GM23338 (cell line): ENCODE data around the gene MRPS21. TPM values are rescaled to one million over a fixed set of nuclear protein-coding genes. Genes with fewer than 3 reads are reported as not detected.

Experiments
- ATAC-seq: fragments of 200-7000 bp; cut with Tn5 transposase; 3 replicates; pipeline ENCODE4 v1.9.1; 2020
- DNase-seq: peaks from one replicate; pipeline ENCODE4 v3.0.0-alpha.2; 2015; ENCODE audit warnings: low spot score
- H2AFZ ChIP-seq: fragments of 200-600 bp; sonication (generic); 2 replicates; pipeline ENCODE4 v1.8.0; 2016; ENCODE audit warnings: antibody characterized with exemption, mild to moderate bottlenecking, moderate library complexity
- H3F3A ChIP-seq: fragments of 200-600 bp; sonication (generic); replicated peaks from 2 replicates; pipeline ENCODE4 v1.8.0; 2017; ENCODE audit warnings: antibody characterized with exemption, mixed run types, low read depth
- H3K27ac ChIP-seq: fragments of 200-600 bp; sonication (generic); 2 replicates; pipeline ENCODE4 v1.6.1; 2016; ENCODE audit warnings: low read depth
- H3K27me3 ChIP-seq: fragments of 200-600 bp; sonication (generic); 2 replicates; pipeline ENCODE4 v1.8.0; 2016; ENCODE audit warnings: mild to moderate bottlenecking, mixed run types, moderate library complexity; ENCODE audit not compliant: insufficient read depth
- H3K36me3 ChIP-seq: fragments of 200-600 bp; sonication (generic); 2 replicates; pipeline ENCODE4 v1.8.0; 2016; ENCODE audit warnings: mild to moderate bottlenecking; ENCODE audit not compliant: insufficient read depth
- H3K4me1 ChIP-seq: fragments of 200-600 bp; sonication (generic); 2 replicates; pipeline ENCODE4 v1.8.0; 2016; ENCODE audit warnings: mild to moderate bottlenecking, moderate library complexity; ENCODE audit not compliant: insufficient read depth
- H3K4me2 ChIP-seq: fragments of 200-600 bp; sonication (generic); 2 replicates; pipeline ENCODE4 v1.7.1; 2017; ENCODE audit warnings: mixed run types
- H3K4me3 ChIP-seq: fragments of 200-600 bp; sonication (generic); 2 replicates; pipeline ENCODE4 v1.6.1; 2016; ENCODE audit warnings: mixed run types
- H3K79me2 ChIP-seq: fragments of 200-600 bp; sonication (generic); replicated peaks from 2 replicates; pipeline ENCODE4 v1.8.0; 2017; ENCODE audit warnings: mild to moderate bottlenecking; ENCODE audit not compliant: insufficient read depth
- H3K9me2 ChIP-seq: fragments of 200-600 bp; sonication (generic); 2 replicates; pipeline ENCODE4 v1.8.0; 2017; ENCODE audit not compliant: insufficient read depth
- H4K20me1 ChIP-seq: fragments of 200-600 bp; sonication (generic); replicated peaks from 2 replicates; pipeline ENCODE4 v1.8.0; 2017; ENCODE audit warnings: mild to moderate bottlenecking; ENCODE audit not compliant: insufficient read depth
- H3K27ac Mint-ChIP-seq: 2 replicates; pipeline ENCODE4 v1.8.0; 2020; ENCODE audit warnings: inconsistent platforms, mild to moderate bottlenecking, moderate library complexity, mixed read lengths
- H3K27me3 Mint-ChIP-seq: 3 replicates; pipeline ENCODE4 v1.8.0; 2022; ENCODE audit warnings: low read depth, mild to moderate bottlenecking, moderate library complexity, mixed read lengths, inconsistent platforms; ENCODE audit not compliant: insufficient read depth, poor library complexity
- H3K36me3 Mint-ChIP-seq: 3 replicates; pipeline ENCODE4 v1.8.0; 2021; ENCODE audit warnings: low read depth, mild to moderate bottlenecking, inconsistent platforms, moderate library complexity, mixed read lengths
- H3K4me1 Mint-ChIP-seq: 3 replicates; pipeline ENCODE4 v1.8.0; 2020; ENCODE audit warnings: mild to moderate bottlenecking, inconsistent platforms, mixed read lengths
- H3K4me3 Mint-ChIP-seq: 3 replicates; pipeline ENCODE4 v1.8.0; 2021; ENCODE audit warnings: moderate library complexity, mild to moderate bottlenecking, inconsistent platforms, mixed read lengths
- H3K9me3 Mint-ChIP-seq: 3 replicates; pipeline ENCODE4 v1.8.0; 2020; ENCODE audit warnings: moderate library complexity, mild to moderate bottlenecking, inconsistent platforms, mixed read lengths
- ETS1 ChIP-seq: IDR thresholded peaks from 2 replicates; pipeline ENCODE4 v1.6.1; 2016; ENCODE audit warnings: antibody characterized with exemption
- EZH2 ChIP-seq: fragments of 200-600 bp; sonication (generic); IDR thresholded peaks from one replicate; pipeline ENCODE4 v1.8.0; 2017; ENCODE audit warnings: antibody characterized with exemption, mild to moderate bottlenecking, low read depth; ENCODE audit not compliant: unreplicated experiment
- EZH2phosphoT487 ChIP-seq: fragments of 200-600 bp; sonication (generic); IDR thresholded peaks from one replicate; pipeline ENCODE4 v1.8.1; 2018; ENCODE audit warnings: antibody characterized with exemption; ENCODE audit not compliant: unreplicated experiment
- POLR2AphosphoS5 ChIP-seq: IDR thresholded peaks from 2 replicates; pipeline ENCODE4 v1.6.1; 2016; ENCODE audit warnings: antibody characterized with exemption, low read depth
- REST ChIP-seq: IDR thresholded peaks from one replicate; pipeline ENCODE4 v1.6.1; 2018; ENCODE audit warnings: antibody characterized with exemption; ENCODE audit not compliant: unreplicated experiment
- STAT1 ChIP-seq: IDR thresholded peaks from one replicate; pipeline ENCODE4 v1.6.1; 2016; ENCODE audit warnings: antibody characterized with exemption; ENCODE audit not compliant: unreplicated experiment
- ZNF114 ChIP-seq: fragments of 250-450 bp; sonication (Bioruptor Pico); IDR thresholded peaks from 2 replicates; pipeline ENCODE4 v1.5.0; 2020; ENCODE audit warnings: mild to moderate bottlenecking, moderate library complexity
- ZNF331 ChIP-seq: fragments of 250-450 bp; sonication (Bioruptor Pico); IDR thresholded peaks from 2 replicates; pipeline ENCODE4 v1.5.0; 2020; ENCODE audit warnings: low read depth, mild to moderate bottlenecking, moderate library complexity
- polyA plus RNA-seq: library from polyadenylated mRNA; unstranded; fragments of >200 nt; fragmentation: Nextera tagmentation; extraction: Ambion mirVana; gene quantifications from 2 replicates; pipeline ENCODE4 v1.2.1, GENCODE V29; 2016
- total RNA-seq: library from RNA; depleted of rRNA; stranded (reverse); fragments of >200 nt; shearing (Covaris generic); gene quantifications from 2 replicates; pipeline ENCODE4 v1.2.3, GENCODE V29; 2014
- TF ChIP-seq, protein P1 (sequence below), 2 experiments: fragments of 200-600 bp in 1 of 2; sonication (generic) in 1 of 2; conservative IDR thresholded peaks; 2 replicates each; pipeline versions ENCODE4 v1.5.1 to v1.6.1; 2016 to 2017; ENCODE audit warnings: antibody characterized with exemption in 2 of 2, low read depth in 2 of 2, mild to moderate bottlenecking in 2 of 2, moderate library complexity in 1 of 2

Gene MRPS21
- total and polyA plus RNA-seq, 2 experiments from 2014 or later = 51.2 to 313 TPM

- ATAC-seq (peak; percentile 71), DNase-seq (peak; percentile 55)
- Mint-ChIP-seq H3K4me1 (peaks cover 28% of the 10 kb centered on the region), H3K4me3 (peak overlapping the region; percentile 49), H3K36me3 (peaks cover 91% of the 10 kb centered on the region), H3K9me3 (no peaks in the 10 kb centered on the region), H3K27ac (peak overlapping the region; percentile 73), H3K27me3 (no peaks in the 10 kb centered on the region)
- Histone ChIP-seq H4K20me1 (peaks cover 14% of the 10 kb centered on the region), H3K9me2 (no peaks in the 10 kb centered on the region), H3F3A (peaks cover 7% of the 10 kb centered on the region), H3K4me1 (peaks cover 25% of the 10 kb centered on the region), H3K27ac (peak overlapping the region; percentile 65), H2AFZ (no peak overlapping the region), H3K4me3 (peak overlapping the region; percentile 27), H3K36me3 (peaks cover 26% of the 10 kb centered on the region), H3K4me2 (peak overlapping the region; percentile 48), H3K79me2 (peaks cover 40% of the 10 kb centered on the region), H3K27me3 (no peaks in the 10 kb centered on the region)
- TF ChIP-seq ZNF331 (CRISPR knock-in tag) = no peak
Measured at GRCh38 chr1:150302338-150302737, 8.7 kb downstream of the MRPS21 start.

- Histone ChIP-seq H3K27ac (peak overlapping the region; percentile 65), H3K36me3 (peaks cover 24% of the 10 kb centered on the region), H2AFZ (no peak overlapping the region), H3K4me3 (peak overlapping the region; percentile 27; the same call in 1 of the 2 replicates), H3K9me2 (no peaks in the 10 kb centered on the region), H3F3A (peaks cover 10% of the 10 kb centered on the region), H3K4me2 (peak overlapping the region; percentile 48), H4K20me1 (peaks cover 16% of the 10 kb centered on the region), H3K79me2 (peaks cover 34% of the 10 kb centered on the region), H3K4me1 (peaks cover 25% of the 10 kb centered on the region), H3K27me3 (no peaks in the 10 kb centered on the region)
- Mint-ChIP-seq H3K4me1 (peaks cover 28% of the 10 kb centered on the region), H3K27ac (peak overlapping the region; percentile 73), H3K4me3 (peak overlapping the region; percentile 49), H3K36me3 (peaks cover 91% of the 10 kb centered on the region), H3K9me3 (no peaks in the 10 kb centered on the region), H3K27me3 (no peaks in the 10 kb centered on the region)
- DNase-seq (peak; percentile 45), ATAC-seq (peak; percentile 74)
- TF ChIP-seq EZH2phosphoT487 = no peak
- TF ChIP-seq REST = no peak
- TF ChIP-seq, protein P1, sequence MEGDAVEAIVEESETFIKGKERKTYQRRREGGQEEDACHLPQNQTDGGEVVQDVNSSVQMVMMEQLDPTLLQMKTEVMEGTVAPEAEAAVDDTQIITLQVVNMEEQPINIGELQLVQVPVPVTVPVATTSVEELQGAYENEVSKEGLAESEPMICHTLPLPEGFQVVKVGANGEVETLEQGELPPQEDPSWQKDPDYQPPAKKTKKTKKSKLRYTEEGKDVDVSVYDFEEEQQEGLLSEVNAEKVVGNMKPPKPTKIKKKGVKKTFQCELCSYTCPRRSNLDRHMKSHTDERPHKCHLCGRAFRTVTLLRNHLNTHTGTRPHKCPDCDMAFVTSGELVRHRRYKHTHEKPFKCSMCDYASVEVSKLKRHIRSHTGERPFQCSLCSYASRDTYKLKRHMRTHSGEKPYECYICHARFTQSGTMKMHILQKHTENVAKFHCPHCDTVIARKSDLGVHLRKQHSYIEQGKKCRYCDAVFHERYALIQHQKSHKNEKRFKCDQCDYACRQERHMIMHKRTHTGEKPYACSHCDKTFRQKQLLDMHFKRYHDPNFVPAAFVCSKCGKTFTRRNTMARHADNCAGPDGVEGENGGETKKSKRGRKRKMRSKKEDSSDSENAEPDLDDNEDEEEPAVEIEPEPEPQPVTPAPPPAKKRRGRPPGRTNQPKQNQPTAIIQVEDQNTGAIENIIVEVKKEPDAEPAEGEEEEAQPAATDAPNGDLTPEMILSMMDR (conservative IDR thresholded peaks at IDR 0.05; ENCODE audit: low read depth in 2 of 2) = no peak
- no peak for TF ChIP-seq STAT1
- no peak for TF ChIP-seq ZNF331 (CRISPR knock-in tag)
- no peak for TF ChIP-seq EZH2
- TF ChIP-seq ETS1 = no peak
- no peak for TF ChIP-seq ZNF114 (CRISPR knock-in tag)
- TF ChIP-seq POLR2AphosphoS5 = no peak
Measured at GRCh38 chr1:150302902-150303301, 9.2 kb downstream of the MRPS21 start.
